HUES64 (cell line): ENCODE data around the gene SLX4.

ENCODE experiments used
- H3K27ac ChIP-seq: 2 replicates; pipeline ENCODE4 v1.7.0; 2013; ENCODE audit warnings: low read depth, low read length, inconsistent platforms
- H3K27me3 ChIP-seq: 2 replicates; pipeline ENCODE4 v1.6.1; 2013; ENCODE audit warnings: mild to moderate bottlenecking, low read length; ENCODE audit not compliant: insufficient read depth
- H3K36me3 ChIP-seq: 2 replicates; pipeline ENCODE4 v1.6.1; 2013; ENCODE audit warnings: mild to moderate bottlenecking, low read length; ENCODE audit not compliant: insufficient read depth
- H3K4me1 ChIP-seq: 2 replicates; pipeline ENCODE4 v1.6.1; 2013; ENCODE audit warnings: mild to moderate bottlenecking, low read length, moderate library complexity; ENCODE audit not compliant: insufficient read depth
- H3K4me3 ChIP-seq: 2 replicates; pipeline ENCODE4 v1.5.1; 2013; ENCODE audit warnings: mild to moderate bottlenecking, low read length, moderate library complexity
- H3K9ac ChIP-seq: 2 replicates; pipeline ENCODE4 v1.6.1; 2013; ENCODE audit warnings: mild to moderate bottlenecking, low read depth, low read length
- H3K9me3 ChIP-seq: 2 replicates; pipeline ENCODE4 v1.6.1; 2013; ENCODE audit warnings: low read depth, low read length; ENCODE audit not compliant: insufficient read depth
- WGBS: fragments of 150-250, 120-280 bp; methylation state at CpG from one replicate; pipeline ENCODE4 v1.1.7; 2013; ENCODE audit warnings: missing lambda C conversion rate; 5-methylcytosine and 5-hydroxymethylcytosine counted together

The SLX4 gene

DNA sequence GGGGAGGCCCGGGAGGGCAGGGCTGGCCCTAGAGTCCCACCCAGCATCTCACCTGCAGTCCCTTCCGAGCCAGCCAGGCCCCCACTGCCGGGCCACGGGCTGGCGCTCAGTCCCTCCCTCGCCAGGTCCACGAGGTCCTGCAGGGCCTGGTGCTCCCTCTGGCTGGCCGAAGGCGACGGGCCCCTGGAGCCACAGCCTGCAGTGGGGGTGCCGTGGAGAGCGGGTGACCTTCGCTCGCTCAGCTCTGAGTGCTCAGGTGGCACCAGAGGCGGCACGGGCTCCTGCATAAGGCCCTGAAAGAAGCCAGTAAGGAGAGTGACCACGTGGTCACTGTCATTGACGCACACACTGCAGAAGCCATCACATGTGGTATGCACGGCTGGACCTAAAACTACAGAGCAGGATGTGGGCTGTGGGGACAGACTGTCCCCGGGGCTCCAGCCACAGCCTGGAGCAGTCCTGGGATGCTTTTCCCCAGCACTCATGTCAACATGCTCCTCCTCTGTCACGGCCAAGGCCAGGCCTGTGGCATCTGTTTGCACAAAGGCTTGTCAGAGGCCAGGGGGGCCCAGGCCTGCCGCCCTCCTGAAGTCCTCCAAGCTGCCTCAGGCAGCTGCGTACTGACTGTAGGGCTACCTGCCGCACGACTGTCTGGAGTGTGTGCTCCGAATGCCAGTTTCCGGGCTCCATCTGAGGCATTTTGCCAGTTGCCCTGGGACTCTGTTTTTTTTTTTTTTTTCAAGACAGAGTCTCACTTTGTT, 15.1 kb downstream of the SLX4 start:
- Histone ChIP-seq H3K36me3 (peaks cover 49% of the 10 kb centered on the region), H3K9ac (no peak overlapping the region), H3K27me3 (no peaks in the 10 kb centered on the region), H3K9me3 (peaks cover 13% of the 10 kb centered on the region), H3K4me3 (no peak overlapping the region), H3K4me1 (no peaks in the 10 kb centered on the region), H3K27ac (no peak overlapping the region)
- WGBS, result 94% methylated on average over 27 of the region's 27 CpGs

DNA sequence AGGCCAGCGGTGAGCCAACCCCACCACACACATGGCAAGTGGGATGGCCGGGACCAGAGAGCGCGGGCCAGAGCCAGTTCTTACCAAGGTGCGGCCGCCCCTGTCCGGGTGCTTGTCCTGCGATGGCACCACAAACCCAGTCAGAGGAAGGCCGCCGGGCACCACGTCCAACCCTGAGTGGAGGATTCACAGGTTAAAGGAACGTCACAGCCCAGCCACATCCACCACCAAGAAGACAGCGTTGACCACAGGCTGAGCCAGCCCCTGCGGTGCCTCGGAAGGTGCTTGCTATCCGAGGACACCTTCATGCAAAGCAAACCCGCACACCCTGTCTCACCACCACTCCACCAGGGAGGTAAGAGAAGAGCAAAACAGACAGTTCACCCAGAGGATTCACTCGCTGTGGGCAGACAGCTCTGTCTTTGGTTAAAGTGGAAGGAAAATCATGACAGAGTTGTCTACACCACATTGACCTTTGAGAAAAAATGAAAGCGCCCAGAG, 15.8 kb downstream of the SLX4 start:
- H3K9me3 ChIP-seq, result peaks cover 13% of the 10 kb centered on the region
- H3K27me3 ChIP-seq, result no peaks in the 10 kb centered on the region
- H3K4me1 ChIP-seq, result no peaks in the 10 kb centered on the region
- H3K9ac ChIP-seq, result no peak overlapping the region
- WGBS, result 96% methylated on average over 19 of the region's 19 CpGs
- H3K4me3 ChIP-seq, result no peak overlapping the region
- H3K27ac ChIP-seq, result no peak overlapping the region
- H3K36me3 ChIP-seq, result peaks cover 42% of the 10 kb centered on the region

DNA sequence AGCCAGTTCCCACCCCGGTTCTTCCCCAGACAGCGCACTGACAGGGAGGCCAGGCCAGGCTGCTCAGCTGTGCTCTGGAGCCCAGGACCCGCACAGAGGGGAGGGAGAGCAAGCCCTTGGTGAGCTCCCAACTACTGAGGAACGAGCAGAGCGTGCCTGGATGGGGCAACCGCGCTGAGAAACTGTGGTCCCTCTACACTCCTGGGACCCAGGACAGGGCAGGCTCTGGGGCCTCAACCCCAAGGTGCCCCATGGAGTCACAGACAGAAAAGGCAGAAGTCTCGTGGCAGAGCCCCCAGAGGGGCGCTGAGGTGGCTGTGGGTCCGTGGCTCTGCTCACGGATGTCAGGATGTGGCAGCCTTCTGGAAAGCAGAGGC, 16.3 kb downstream of the SLX4 start:
- Histone ChIP-seq H3K9ac (no peak overlapping the region), H3K27me3 (no peaks in the 10 kb centered on the region), H3K36me3 (peaks cover 41% of the 10 kb centered on the region), H3K27ac (no peak overlapping the region), H3K4me1 (no peaks in the 10 kb centered on the region), H3K4me3 (no peak overlapping the region), H3K9me3 (peaks cover 10% of the 10 kb centered on the region)
- WGBS, result 94% methylated on average over 11 of the region's 11 CpGs

DNA sequence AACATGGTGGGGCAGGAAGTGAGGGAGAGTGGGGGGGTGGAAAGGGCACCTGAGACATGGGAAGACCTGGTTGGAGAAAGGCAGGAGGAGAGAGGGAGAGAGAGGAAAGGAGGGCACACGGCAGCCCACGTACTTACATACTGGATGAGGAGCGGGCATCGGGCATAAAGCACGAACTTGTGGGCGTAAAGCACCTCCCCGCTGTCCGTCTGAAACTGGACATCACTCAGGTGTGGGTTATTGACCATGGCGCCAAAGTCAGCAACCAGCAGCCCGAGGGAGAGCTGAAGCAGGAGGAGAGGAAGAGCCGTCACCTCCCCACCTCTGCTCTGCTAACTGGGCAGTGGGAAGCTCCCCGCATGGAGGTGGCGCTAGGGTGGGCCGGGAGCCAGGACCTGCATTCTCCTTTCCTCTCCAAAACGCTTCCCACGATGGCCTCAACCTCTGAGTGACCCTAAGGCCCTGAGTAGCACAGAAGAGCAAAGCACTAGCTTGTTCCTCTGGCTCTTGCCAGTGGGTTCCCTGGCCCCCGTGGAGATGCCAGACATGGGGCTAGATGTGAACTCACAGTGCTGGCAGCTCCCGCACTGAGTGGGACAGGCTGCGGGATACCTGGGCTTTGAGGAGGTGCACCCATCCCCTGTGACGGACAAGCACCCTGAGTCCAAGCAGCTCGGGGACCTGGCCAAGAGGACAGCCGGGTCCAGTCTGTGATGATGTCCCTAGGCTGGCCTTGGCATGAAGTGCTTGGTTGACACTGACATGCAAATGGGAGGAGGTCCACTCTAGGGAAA, 16.9 kb downstream of the SLX4 start:
- H3K36me3 ChIP-seq, result peaks cover 37% of the 10 kb centered on the region
- no peak overlapping the region for H3K4me3 ChIP-seq
- no peak overlapping the region for H3K27ac ChIP-seq
- no peaks in the 10 kb centered on the region for H3K4me1 ChIP-seq
- H3K9ac ChIP-seq, result no peak overlapping the region
- peaks cover 4% of the 10 kb centered on the region for H3K9me3 ChIP-seq
- 96% methylated on average over 22 of the region's 22 CpGs for WGBS
- H3K27me3 ChIP-seq, result no peaks in the 10 kb centered on the region

DNA sequence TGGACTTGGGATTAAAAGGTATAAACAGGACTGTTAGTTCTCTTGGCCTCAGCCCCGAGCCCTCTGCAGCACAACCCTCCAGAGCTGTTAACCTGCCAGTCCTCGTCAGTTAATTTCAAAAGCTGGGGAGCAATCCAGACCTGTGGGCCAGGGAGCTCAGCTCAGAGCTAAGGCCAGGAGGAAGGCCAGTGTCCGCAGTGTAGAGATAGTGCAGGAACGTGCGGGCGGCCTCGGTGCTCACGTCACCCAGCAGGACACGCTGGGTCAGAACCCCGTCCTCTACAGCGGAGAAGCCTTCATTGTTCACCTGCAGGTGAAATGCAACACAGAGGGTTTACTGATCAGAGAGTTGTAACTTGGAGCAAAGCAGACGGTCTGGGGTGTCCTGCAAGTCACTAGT, 18.8 kb downstream of the SLX4 start:
- Histone ChIP-seq H3K27me3 (no peaks in the 10 kb centered on the region), H3K27ac (no peak overlapping the region), H3K4me3 (no peak overlapping the region), H3K36me3 (peaks cover 35% of the 10 kb centered on the region), H3K4me1 (no peaks in the 10 kb centered on the region), H3K9me3 (no peaks in the 10 kb centered on the region), H3K9ac (no peak overlapping the region)
- 96% methylated on average over 12 of the region's 12 CpGs for WGBS

DNA sequence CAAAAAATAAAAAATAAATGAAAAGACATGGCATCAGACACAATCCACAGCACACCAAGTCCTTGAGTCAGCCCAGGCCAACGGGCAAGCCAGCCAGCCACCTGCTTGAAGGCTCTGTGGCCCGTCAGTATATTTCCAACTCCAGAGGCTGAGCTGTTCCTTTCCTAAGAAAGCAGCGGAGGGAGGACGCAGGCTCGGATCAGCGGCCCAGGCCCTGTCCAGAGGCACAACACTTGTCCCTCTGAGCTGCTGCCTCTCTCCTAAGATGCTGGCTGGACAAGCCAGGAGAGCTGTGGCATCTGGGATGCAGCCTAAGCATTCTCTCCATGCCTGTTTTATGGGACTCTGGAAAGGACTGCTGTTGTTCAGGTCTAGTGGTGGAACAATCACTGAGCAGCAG, 19.4 kb downstream of the SLX4 start:
- Histone ChIP-seq H3K27me3 (no peaks in the 10 kb centered on the region), H3K9ac (no peak overlapping the region)
- WGBS, result 95% methylated on average over 6 of the region's 6 CpGs

DNA sequence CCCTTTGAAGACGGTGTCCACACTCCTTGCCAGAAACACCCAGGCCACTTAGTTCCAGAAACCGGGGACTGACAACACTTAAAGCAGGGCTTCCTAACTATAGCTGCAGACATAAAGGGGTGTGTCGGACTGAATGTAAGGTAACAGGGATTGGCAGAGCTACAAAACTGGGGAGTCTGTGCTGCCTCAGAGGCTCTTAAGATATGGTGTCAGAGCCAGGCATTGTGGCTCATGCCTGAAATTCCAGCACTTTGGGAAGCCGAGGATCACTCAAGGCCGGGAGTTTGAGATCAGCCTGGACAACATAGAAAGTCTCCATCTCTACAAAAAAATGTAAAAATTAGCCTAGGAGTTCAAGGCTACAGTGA, 20.0 kb downstream of the SLX4 start:
- Histone ChIP-seq H3K27me3 (no peaks in the 10 kb centered on the region), H3K4me3 (no peak overlapping the region), H3K36me3 (peaks cover 28% of the 10 kb centered on the region), H3K27ac (no peak overlapping the region), H3K4me1 (no peaks in the 10 kb centered on the region), H3K9ac (no peak overlapping the region), H3K9me3 (no peaks in the 10 kb centered on the region)
- WGBS, result 96% methylated on average over 5 of the region's 5 CpGs

More for the DNA sequence above, 19.4 kb downstream of the SLX4 start:
- H3K9me3 ChIP-seq, result no peaks in the 10 kb centered on the region
- no peak overlapping the region for H3K4me3 ChIP-seq
- peaks cover 31% of the 10 kb centered on the region for H3K36me3 ChIP-seq
- H3K4me1 ChIP-seq, result no peaks in the 10 kb centered on the region
- H3K27ac ChIP-seq, result no peak overlapping the region

DNA sequence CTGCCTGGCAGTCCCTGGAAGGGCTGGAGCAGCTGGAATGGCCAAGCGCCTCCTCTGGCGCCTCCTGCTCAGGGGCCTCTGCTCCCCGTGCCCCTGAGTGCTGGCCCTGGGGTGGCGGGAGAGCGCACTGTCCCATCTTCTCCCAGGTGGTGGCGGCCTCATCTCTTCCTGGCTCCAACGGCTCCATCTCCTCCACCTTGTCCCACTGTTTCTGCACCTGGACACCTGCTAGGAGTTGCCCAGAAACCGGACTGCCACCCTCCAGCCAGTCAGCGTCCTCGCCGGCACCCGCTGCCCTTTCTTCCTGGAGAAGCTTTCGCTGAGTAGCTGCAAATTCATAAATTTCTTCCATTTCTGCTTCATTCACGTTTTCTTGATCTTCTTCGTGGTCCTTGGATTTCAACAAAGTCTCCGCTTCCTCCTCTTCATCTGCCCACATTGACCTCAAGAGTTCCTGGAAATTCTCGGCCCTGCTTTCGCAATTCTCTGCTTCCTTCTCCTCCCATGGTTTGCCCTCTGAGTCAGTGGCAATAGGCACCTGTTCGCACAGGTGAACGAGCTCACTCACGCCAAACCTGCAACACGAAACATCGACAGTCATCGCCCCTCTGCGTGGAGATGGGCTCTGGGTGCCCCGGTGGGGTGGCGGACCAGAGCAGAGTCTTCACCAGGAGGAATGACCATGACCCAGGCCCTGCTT, 20.5 kb downstream of the SLX4 start:
- no peaks in the 10 kb centered on the region for H3K4me1 ChIP-seq
- no peaks in the 10 kb centered on the region for H3K27me3 ChIP-seq
- H3K4me3 ChIP-seq, result no peak overlapping the region
- H3K9me3 ChIP-seq, result no peaks in the 10 kb centered on the region
- no peak overlapping the region for H3K9ac ChIP-seq
- 94% methylated on average over 27 of the region's 27 CpGs for WGBS
- H3K27ac ChIP-seq, result no peak overlapping the region
- peaks cover 26% of the 10 kb centered on the region for H3K36me3 ChIP-seq

DNA sequence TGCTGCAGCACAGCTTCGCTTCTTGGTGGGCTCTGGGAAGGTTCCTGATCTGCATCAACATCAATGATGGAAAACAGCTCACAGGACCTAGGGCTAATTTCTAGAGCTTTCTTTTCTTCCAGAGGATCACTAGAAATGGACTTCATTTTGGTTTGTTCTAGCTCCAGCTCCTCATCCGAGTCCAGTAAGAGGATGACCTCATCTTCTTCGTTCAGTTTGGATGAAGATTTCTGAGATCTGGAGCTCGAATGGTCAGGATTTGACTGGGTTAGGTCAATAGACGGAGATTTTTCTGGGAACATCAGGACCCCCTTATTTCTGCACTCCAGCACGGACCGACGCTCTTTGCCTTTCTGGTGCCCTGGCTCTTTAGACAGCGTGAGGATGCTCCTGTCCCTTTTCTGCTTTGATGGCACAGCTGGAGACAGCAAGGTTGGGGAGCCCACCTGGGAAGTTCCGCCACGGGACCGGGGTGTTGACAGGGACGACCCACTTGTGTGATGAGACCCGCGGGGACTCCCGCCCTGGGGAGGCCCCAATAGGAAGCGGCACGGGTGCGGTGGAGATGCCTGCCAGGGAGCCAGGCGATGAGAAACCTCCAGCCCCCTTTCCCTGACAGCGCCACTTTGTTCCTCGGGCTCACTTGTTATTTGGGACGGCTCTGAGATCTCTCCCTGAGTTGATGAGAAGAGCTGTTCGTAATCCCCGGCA, 21.3 kb downstream of the SLX4 start:
- Histone ChIP-seq H3K9ac (no peak overlapping the region), H3K27ac (no peak overlapping the region), H3K4me1 (no peaks in the 10 kb centered on the region), H3K4me3 (no peak overlapping the region), H3K27me3 (no peaks in the 10 kb centered on the region), H3K36me3 (peaks cover 26% of the 10 kb centered on the region), H3K9me3 (no peaks in the 10 kb centered on the region)
- WGBS, result 94% methylated on average over 25 of the region's 25 CpGs

DNA sequence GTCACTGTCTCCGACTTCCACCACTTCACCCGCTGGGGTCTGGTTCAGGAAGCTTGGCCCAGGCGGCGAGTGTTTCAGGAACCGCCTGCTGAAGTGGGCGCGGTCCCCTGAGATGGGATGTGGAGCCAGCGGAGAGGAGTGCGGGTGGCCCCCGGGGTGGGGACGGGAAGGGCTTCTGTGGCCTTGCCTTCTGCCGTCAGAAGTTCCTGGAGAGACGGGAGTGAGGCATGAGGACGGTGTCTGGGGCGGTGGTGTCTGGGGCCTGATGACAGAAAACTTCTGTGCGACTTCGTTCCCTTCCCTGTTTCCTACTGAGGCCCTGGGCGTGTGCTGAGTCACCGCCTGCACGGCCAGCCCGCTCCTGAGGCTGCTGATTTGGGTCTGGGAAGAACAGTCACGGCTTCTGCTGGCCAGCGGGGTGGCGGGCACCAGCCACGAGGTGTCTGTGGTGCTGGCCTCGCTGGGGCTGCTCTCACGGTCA, 21.9 kb downstream of the SLX4 start:
- Histone ChIP-seq H3K36me3 (peaks cover 26% of the 10 kb centered on the region), H3K9me3 (no peaks in the 10 kb centered on the region), H3K27me3 (no peaks in the 10 kb centered on the region), H3K4me3 (no peak overlapping the region), H3K27ac (no peak overlapping the region), H3K9ac (no peak overlapping the region), H3K4me1 (no peaks in the 10 kb centered on the region)
- WGBS, result 93% methylated on average over 27 of the region's 27 CpGs
